IPS-NIHi7 (cell line): ENCODE results near the gene FRMD4A.
"Not testable (repeated sequence)": the region's sequence is repeated elsewhere in the genome, so short reads cannot be mapped to it uniquely, and the experiment has no call there.

Experiments used
- DNase-seq: peaks from one replicate; pipeline ENCODE4 v3.0.0; 2012; ENCODE audit warnings: mixed read lengths; ENCODE audit errors: extremely low spot score

FRMD4A gene

DNA sequence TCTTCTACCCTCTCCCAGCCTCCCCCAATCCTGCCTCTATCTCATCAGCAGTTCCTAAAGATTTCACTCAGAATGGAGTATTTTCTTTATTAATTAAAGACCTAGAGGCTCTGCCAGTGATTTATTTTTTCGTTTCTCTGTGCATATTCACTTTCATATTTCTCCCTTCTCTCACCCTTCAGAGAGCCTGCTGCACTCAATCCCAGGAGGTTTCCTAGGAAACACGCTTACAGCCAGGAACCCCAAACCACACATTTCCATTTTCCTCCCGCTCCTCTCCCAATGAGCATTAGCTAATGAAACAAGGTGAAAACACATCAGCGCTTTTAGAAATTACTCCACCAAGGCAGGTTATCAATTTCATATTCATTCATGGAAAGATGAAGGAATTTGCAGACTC is 180.2 kb downstream of the FRMD4A start:
- no peak for DNase-seq

GRCh38 chr10:14146501-14146900 is 184.2 kb downstream of the FRMD4A start:
- no peak for DNase-seq

DNA sequence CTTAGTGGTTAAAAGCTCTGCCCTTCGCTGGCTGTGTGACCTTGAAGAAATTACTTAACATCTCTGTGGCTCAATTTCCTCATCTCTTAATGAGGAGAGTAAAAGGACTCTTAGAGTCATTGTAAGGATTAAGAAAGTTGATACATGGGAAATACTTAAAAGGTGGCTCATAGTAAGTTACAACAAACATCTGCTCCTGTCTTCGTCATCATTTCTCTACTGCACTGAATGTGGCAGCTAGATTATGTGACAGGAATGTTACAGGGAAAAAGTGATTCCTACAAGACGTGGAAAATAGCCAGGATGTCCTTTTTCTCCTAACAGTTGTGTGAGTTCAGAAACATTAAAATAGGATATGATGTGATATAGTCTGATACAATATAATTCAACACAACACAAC is 184.7 kb downstream of the FRMD4A start:
- no peak for DNase-seq

- no peak for DNase-seq
Observed at GRCh38 chr10:14144451-14144850, 186.3 kb downstream of the FRMD4A start.

DNA sequence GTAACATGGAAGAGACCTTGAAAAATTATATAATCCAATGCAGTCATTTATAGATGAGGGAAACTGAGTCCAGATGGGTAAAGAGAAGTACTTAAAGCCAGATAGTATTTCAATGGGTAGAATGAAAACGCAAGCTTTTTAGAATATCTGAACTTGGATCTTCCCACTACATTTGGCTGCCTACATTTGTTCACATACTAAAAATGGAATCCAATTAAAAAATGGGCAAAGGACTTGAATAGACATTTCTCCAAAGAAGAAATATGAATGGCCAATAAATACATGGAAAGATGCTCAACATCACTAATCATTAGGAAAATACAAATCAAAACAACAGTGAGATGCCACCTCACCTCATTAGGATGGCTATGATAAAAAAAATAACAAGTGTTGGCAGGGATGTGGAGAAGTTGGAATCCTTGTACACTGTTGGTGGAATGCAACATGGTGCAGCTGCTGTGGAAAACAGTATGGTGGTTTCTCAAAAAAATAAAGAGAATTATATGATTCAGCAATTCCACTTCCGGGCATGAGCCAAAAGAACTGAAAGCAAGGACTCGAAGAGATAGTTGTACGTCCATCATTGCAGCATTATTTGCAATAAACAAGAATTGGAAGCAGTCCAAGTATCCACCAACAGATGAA is 188.0 kb downstream of the FRMD4A start:
- no peak for DNase-seq

- DNase-seq = no peak
Observed at GRCh38 chr10:14141283-14141682, 189.4 kb downstream of the FRMD4A start.

GRCh38 chr10:14137391-14137790 is 193.3 kb downstream of the FRMD4A start:
- DNase-seq = no peak

DNA sequence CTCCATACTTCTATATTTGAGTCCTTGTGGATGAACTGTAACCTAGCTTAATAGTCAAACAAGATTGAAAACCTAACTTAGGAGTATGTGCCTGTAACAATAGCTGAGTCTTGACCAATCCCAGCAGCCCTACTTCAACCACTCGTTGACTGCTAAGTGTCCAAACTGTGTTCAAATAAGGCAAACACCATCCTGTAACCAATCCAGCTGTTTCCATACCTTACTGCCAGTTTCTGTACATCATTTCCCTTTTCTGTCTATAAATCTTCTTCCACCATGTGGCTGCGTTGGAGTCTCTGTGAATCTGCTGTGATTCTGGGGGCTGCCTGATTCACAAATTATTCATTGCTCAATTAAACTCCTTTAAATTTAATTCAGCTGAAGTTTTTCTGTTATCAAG is 195.5 kb downstream of the FRMD4A start:
- DNase-seq = not testable (repeated sequence)

DNA sequence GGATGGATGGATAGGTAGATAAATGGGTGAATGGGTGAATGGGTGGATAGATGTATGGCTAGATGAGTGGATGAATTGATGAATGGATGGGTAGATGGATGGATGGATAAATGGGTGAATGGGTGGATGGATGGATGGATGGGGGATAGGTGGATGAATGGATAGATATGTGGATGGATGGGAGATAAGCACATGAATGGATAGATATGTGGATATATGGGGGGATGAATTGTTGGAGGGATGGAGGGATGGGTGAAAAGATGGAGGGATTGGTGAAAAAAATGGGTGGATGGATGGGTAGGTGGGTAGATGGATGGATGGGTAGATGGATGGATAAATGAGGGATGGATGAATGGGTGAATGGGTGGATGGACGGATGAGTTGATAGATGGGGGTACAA is 196.4 kb downstream of the FRMD4A start:
- DNase-seq = no peak

DNA sequence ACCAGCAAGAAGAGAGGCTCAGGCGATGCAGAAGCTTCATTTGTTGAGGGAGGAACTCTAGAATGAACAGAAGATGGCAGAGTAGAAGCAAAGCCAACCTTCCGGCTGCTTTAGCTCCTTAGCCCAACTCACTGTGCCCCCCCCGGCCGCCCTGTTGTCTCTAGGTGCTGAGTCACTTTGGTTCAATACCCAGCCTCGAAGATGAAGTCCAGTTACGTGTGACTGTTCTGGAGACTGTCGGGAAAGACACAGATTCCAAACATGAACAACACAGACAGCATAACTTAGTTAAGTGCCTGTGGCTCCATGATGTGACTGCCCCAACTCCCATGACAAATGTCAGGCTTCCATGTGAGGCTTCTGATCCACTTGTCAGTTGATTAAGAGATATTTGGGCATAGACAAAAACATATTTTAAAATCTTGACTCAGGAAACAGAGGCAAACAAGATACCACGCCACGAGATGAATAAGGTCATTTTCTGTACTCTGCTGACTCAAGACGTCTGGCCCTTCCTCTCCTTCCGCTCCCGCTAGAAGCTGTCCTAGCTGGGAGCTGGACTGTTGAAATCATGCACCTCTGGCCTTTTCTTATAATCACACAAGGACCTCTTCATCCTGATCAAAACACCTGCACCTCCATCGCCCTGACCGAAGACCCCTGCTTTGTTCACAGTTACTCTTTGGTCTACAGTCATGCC is 199.3 kb downstream of the FRMD4A start:
- no peak for DNase-seq

GRCh38 chr10:14129770-14130169 is 201.0 kb downstream of the FRMD4A start:
- DNase-seq = no peak

DNA sequence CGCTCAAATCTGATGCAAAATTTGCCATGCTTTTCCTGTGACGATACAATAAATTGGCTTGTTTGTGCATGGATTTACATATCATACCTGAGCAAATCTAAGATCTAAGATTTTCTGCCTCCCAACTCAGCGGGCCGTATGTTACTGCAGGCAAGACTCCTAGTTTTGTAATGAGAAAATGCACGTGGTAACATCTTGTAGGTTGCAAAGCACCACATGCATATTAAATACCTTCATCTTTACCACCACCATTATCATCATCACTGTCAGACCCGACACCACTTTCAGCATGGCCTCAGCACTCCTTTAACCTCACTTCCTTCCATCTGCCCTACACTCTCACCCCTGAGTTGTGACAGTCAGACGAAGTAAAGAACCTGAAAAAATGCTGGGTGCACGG is 202.2 kb downstream of the FRMD4A start:
- DNase-seq = no peak

DNA sequence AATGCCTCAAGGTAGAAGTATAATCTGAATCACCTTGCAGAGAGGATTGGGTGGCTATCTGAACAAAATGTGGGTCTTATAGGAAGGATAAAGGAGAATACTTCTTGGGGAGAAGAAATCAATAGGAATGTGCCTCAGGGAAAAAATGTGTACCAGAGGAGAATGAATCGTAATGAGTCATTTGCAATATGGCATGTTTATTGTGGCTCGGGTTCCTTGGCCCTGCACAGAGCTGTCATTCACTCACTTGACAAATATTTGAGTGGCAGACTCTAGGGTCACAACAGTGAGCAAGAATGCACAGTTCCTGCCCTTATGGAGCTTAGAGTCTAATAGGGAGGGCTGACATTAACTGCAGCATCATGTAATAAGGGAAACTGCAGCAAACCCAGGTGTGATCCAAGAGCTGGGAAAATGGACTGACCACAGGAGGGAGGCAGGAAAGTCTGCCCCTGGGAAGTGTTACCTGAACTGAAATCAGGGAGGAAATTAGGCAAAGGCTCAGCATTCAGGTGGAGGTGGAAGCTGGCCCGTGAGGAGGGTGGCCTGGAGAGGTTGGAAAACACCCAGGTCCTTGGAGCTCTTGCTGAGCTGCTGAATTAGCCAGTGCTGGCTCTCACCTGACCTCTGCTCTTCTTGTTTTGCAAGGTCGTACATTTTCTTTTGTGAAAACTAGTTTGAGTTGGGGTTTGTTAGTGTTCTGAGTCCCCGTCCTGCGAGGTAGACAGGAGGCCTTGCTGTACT is 203.9 kb downstream of the FRMD4A start:
- no peak for DNase-seq

DNA sequence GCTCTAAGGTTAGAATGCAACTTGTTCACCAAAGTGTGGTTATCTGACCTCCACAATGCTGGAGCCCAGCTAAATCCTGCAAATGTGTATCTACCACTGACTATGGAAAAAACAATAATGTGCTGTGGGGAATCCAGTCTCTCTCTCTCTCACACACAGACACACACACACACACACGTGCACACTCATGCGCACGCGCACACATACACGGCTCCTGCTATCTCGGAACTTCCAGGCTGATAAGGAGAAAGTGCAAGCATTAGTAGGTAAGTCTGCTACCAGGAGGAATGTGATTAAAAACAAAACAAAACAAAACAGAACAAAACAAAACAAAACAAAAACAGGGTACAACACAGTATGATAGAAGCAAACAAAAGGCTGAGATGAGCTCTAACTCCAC is 205.2 kb downstream of the FRMD4A start:
- no peak for DNase-seq

DNA sequence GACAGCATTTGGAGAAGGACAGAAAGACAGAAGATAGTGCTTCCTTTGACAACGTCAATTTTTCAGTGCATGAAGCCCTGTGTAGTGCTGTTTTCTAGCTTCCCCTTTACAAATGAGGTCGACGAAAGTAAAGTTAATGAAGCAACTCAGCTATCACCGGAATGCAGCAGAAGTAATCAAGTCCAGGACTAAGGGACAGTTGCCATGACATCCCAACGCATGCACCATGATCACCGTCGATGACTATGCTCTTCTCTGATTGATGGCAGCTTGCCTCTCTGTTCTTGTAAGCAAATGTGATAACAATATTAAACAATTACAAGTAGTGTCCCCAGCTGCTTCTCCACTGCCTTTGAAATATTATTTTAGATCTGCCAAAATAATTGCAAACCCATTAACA is 205.8 kb downstream of the FRMD4A start:
- no peak for DNase-seq

- no peak for DNase-seq
Observed at GRCh38 chr10:14123139-14123538, 207.6 kb downstream of the FRMD4A start.

- DNase-seq = no peak
Observed at GRCh38 chr10:14120812-14121211, 209.9 kb downstream of the FRMD4A start.

DNA sequence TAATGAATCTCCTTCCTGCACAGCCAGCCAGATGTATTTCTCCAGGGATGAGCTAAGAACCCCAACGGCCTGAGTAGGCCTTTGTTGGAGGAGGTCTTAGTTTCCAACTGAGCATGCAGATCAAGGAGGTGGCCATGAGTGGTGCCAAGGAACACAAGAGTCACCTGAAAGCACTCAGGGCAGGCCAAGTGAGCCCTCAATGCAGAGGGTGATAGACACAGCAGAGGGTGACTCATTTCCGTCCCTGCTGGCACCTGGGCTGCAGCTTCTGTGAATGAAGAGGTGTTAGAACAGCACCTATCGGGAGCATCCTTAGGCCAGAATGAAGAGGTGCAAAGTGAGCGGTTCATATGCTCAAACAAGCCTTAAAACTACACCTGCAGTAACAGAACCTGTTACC is 211.8 kb downstream of the FRMD4A start:
- no peak for DNase-seq

GRCh38 chr10:14116837-14117236 is 213.9 kb downstream of the FRMD4A start:
- DNase-seq = peak; percentile 41

DNA sequence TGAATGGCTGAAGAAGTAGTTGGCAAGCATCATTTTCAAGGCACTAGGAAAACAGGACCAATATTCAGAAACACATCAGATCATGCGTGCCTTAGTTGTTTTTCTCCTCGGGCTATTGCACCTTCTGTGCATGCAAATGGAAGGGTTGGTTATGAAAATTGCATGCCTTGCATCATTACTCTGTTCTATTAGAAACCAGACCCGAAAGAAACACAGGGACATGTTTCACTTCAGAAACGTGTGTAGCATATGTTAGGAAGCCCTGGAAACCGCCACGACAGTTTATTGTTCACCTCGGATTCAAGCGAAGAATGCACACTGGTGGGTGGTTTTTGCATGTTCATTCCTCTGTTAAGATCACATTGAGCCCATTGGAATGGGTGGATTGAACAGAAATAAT is 214.7 kb downstream of the FRMD4A start:
- no peak for DNase-seq

DNA sequence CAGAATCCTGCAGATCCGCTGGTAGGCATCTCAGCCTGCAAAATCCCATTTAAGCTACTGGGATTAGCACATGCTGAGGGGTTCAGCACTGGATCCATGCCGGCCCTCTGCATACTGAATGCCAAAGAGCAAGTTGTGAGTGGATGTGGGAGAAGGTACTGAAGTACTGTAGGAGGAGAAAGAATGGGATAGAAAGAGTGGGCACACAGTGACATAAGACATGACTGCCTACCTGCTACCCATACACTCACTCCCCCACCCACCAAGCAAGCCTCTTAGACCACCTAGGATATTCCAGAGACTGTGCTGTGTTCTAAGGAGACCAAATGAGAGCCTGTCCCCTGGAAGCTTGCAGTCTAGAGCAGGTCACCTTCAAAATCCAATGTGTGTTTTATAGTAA is 215.9 kb downstream of the FRMD4A start:
- no peak for DNase-seq

DNA sequence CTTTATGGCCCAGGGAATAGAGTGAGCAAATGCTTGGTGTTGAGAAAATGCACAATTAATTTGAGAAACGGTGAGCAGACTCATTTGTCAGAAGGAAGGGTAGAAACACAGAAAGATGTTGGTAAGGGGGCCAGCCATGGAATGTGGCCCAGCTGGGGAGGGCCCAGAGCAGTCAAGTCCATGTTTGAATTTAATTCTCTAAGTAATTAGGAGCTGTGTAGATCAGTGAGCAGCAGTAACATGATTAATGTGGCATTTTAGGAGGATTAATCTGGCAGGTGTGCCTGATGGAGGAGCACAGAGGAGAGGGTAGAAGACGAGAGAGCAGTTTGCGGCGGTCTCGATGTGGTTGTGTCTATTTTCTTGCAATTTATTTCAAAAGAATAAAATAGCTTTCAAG is 218.7 kb downstream of the FRMD4A start:
- no peak for DNase-seq

DNA sequence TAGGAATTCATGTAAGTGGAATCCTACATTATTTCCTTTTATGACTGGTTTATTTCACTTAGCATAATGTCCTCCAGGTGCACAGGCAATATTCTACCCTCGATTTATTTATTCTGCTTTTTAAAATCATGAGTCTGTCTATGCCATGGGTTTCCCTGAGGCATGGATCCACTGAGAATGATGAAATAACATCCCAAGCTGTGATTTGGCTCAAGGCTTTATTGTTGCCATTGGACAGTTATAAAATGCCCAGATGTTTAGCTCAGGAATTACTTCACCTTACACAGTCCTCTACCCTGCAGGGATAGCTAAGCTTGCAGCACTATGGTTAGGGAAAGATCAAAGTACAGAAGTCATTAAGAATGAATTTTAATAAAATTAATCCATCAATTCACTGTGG is 219.5 kb downstream of the FRMD4A start:
- DNase-seq = no peak
